ENCODE results near the gene EVL. TPM values are rescaled to one million over a fixed set of nuclear protein-coding genes. Genes with fewer than 3 reads are reported as not detected.

EVL gene
- total and polyA plus RNA-seq, 5 donors, result 46.6 to 74.8 (median 71.5) TPM

DNA sequence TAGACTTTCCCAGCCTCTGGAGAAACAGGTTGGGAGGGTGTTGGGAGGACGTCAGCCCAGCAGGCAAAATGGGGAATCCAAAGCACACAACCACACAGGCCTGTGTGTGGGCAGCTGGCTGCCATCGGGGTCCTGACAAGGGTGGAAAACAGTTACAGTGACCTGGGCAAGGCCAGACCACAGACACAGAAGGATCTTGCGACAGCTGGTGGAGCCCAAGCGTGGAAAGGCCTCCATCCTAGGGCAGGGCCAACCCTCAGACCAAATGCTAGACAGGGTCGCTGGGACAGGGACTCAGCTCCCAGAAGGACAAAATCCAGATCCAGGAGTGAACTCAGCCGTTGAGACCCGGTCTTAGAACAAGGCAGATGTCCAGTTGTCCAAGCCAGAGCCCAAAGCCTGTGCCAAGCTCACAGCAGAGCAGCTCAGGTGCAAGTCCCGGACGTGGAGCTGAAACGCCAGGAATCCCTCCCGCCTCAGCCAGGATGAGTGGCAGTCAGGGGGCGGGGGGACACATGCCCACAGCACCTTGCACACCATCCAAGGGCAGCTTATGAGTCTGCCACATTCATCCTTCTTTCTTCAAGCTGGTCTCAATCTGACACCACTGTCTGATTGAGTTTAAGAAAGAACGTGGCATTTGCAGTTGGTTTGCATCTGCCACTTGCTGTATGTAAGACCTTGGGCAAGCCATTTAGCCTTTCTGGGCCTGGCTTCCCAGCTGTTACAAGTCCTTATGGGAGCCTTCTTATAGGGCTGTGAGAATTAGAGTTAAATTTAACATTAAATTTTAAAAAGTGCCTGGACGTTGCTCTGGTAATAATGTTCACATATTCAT is 56.6 kb downstream of the EVL start:
- no peak for ATAC-seq
- 89% methylated on average over 14 of the region's 14 CpGs for WGBS
- DNase-seq, result no peak
- Histone ChIP-seq H3K9me3 (ENCODE audit: control insufficient read depth, low read length) (no peaks in the 10 kb centered on the region), H3K4me1 (ENCODE audit: control insufficient read depth, insufficient read depth, low read length) (no peaks in the 10 kb centered on the region), H3K27me3 (ENCODE audit: control insufficient read depth, insufficient read depth) (no peaks in the 10 kb centered on the region), H3K4me3 (ENCODE audit: low read length) (no peak overlapping the region), H3K27ac (ENCODE audit: low read length) (no peak overlapping the region)
- intact Hi-C loops (cut with DNase I), result no loop called here

DNA sequence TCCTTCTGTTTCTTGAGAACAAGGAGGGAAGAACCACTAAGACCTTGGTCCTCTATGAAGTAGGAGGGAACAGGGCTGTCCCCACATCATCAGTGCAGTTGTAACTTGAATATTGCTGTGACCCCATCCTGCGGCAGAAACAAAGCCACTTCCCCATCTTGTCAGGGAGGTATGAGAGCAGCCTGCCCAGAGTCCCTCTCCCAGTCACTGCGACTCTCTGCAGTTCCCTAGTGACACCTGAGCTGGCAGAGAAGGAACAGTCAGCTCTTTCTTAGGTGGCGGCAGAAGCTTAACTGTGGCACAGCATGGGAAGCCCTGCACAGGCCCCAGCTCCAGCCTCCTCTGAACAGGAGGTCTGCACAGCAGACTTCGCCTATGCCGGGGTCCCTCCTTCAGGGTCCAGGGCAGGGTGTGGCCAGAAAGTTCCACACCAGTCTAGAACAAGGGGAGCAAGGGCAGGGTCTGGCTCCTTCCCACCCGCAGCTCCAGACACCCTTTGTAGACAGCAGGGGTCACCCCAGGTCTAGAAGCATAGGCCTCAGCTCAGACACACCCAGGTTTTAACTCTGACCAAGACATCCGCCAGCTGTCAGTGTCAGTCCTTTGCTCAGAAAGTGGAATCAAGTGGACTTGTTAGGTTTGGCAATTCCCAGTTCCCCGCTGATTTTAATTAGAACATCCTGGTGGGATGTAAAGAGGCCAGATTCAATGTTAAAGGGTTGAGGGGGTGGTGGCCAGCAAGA is 57.4 kb downstream of the EVL start:
- DNase-seq, result no peak
- intact Hi-C loops (cut with DNase I), result no loop called here
- no peaks in the 10 kb centered on the region for H3K9me3 ChIP-seq (ENCODE audit: control insufficient read depth, low read length)
- H3K27me3 ChIP-seq (ENCODE audit: control insufficient read depth, insufficient read depth), result no peaks in the 10 kb centered on the region
- H3K4me1 ChIP-seq (ENCODE audit: control insufficient read depth, insufficient read depth, low read length), result no peaks in the 10 kb centered on the region
- no peak overlapping the region for H3K27ac ChIP-seq (ENCODE audit: low read length)
- no peak overlapping the region for H3K4me3 ChIP-seq (ENCODE audit: low read length)
- ATAC-seq, result no peak
- 80% methylated on average over 8 of the region's 8 CpGs for WGBS

DNA sequence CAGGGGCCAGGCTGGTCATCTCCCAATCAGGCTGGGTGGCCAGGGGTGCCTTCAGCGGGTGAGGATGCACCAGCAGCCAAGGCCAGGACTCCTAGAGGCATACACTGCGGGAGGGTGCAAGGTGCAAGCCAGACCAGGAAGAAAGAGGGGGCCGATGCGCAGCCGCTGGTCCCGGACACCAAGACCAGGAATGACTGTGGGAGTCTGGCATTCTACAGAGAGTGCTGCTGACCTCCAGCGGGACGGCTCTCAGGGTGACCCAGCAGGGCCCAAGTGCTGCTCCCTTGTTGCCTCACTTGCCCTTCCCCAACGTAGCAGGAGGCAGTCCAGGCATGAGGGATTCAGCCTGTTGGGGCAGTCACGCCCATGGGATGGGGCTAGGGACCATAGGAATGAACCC is 58.4 kb downstream of the EVL start:
- no peak overlapping the region for H3K4me3 ChIP-seq (ENCODE audit: low read length)
- no peaks in the 10 kb centered on the region for H3K27me3 ChIP-seq (ENCODE audit: control insufficient read depth, insufficient read depth)
- no peaks in the 10 kb centered on the region for H3K4me1 ChIP-seq (ENCODE audit: control insufficient read depth, insufficient read depth, low read length)
- H3K9me3 ChIP-seq (ENCODE audit: control insufficient read depth, low read length), result no peaks in the 10 kb centered on the region
- DNase-seq (no peak), ATAC-seq (no peak)
- WGBS, result 95% methylated on average over 10 of the region's 10 CpGs
- H3K27ac ChIP-seq (ENCODE audit: low read length), result no peak overlapping the region
- intact Hi-C loops (cut with DNase I), result no loop called here

DNA sequence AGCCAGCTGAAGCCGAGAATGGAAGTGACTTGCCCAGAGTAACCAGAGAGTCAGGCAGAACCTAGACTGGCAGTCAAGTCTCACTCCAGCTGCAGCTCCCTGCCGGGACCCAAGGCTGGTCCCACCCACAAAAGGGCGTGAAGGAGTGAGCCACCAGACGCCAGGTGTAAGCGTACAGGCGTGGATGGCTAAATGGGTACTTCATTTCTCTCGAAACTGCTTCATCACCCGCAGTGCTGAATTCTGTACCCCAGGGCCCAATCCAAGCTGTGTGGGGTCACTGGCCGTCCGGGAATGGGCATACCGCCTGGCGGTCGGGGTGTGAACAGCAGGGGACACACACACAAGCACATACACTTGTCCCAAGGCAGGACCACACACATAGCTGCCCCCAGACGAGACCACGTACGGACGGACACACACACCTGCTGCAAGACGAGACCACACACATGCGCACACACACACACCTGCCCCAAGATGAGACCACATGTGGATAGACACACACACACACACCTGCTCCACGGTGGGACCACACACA is 59.4 kb downstream of the EVL start:
- Histone ChIP-seq H3K27ac (ENCODE audit: low read length) (no peak overlapping the region), H3K27me3 (ENCODE audit: control insufficient read depth, insufficient read depth) (no peaks in the 10 kb centered on the region), H3K9me3 (ENCODE audit: control insufficient read depth, low read length) (no peaks in the 10 kb centered on the region), H3K4me3 (ENCODE audit: low read length) (no peak overlapping the region), H3K4me1 (ENCODE audit: control insufficient read depth, insufficient read depth, low read length) (peaks cover 2% of the 10 kb centered on the region)
- intact Hi-C loops (cut with DNase I), result no loop called here
- DNase-seq (no peak), ATAC-seq (no peak)
- 93% methylated on average over 20 of the region's 20 CpGs for WGBS

DNA sequence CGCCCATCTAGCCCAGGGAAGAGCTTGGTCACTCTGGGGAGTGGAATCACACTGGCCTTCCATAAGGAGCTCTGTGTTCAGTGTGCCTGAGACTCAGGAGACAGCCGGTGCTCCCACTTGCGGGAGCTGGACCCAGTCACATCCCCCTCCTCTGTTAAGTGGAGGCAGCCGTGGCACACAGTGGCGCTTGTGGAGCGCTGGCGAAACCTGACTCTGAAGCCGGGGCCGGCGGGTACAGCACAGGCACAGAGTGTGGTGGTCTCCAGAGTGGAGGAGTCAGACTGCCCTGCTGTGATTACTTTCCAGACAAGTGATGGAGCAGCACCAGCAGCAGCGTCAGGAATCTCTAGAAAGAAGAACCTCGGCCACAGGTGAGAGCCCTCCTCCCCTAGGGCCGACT is 61.2 kb downstream of the EVL start:
- H3K4me3 ChIP-seq (ENCODE audit: low read length), result no peak overlapping the region
- WGBS, result 93% methylated on average over 13 of the region's 13 CpGs
- no peaks in the 10 kb centered on the region for H3K9me3 ChIP-seq (ENCODE audit: control insufficient read depth, low read length)
- DNase-seq, result no peak
- no peak overlapping the region for H3K27ac ChIP-seq (ENCODE audit: low read length)
- no peak for ATAC-seq
- intact Hi-C loops (cut with DNase I), result no loop called here
- H3K4me1 ChIP-seq (ENCODE audit: control insufficient read depth, insufficient read depth, low read length), result peaks cover 2% of the 10 kb centered on the region
- no peaks in the 10 kb centered on the region for H3K27me3 ChIP-seq (ENCODE audit: control insufficient read depth, insufficient read depth)

DNA sequence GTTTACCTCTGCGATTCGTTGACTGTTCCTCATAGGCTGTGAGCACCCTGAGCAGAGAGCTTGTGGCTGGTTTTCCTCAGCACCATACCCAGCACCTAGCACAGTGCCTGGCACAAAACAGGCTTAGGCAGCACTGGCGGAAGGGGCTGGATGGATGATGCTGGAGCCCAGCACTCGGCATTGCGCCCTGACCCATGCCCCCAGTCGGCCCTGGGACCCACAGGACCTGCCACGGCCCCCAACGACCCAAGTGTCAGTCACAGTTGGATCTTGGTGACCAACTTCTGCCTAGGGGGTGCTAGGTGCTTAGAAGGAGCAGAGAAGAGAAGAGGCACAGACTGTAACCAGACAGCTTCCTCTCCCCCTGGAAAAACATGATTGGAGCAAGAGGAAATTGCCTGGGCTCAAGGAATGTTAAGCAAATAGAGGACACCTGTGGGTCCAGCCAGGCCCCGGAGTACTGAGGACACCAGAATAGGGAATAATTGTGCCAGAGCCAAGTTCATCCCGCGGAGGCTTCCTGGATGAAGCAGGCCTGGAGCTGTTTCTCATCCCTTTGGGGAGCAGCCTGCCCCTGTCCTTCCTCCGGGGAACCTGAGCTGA is 62.7 kb downstream of the EVL start:
- H3K4me1 ChIP-seq (ENCODE audit: control insufficient read depth, insufficient read depth, low read length), result peaks cover 2% of the 10 kb centered on the region
- no peak for DNase-seq

DNA sequence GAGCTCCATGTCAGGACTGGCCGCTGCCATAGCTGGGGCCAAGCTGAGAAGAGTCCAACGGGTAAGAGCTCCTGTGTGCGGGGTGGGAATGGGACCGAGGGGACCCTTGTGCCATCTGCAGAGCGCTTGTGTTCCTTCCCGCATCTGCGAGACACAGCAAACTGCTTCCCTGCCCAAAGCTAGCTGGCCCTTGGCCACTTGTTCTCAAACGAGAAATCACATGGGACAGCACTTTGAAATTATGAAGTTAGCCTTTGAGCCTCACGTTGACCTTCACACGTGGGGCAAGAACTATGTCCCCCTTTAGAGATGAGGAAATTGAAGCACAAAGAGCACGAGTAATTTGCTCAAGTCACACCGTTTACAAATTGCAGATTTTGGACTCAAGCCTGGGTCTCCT is 63.5 kb downstream of the EVL start:
- ATAC-seq, result peak; percentile 2 to 4
- Histone ChIP-seq H3K4me3 (ENCODE audit: low read length) (no peak overlapping the region), H3K9me3 (ENCODE audit: control insufficient read depth, low read length) (no peaks in the 10 kb centered on the region), H3K27ac (ENCODE audit: low read length) (no peak overlapping the region), H3K4me1 (ENCODE audit: control insufficient read depth, insufficient read depth, low read length) (peaks cover 2% of the 10 kb centered on the region), H3K27me3 (ENCODE audit: control insufficient read depth, insufficient read depth) (no peaks in the 10 kb centered on the region)
- intact Hi-C loops (cut with DNase I), result no loop called here
- WGBS, result 64% methylated on average over 12 of the region's 12 CpGs
- peak in 1 of 3 donors; percentile 53 for DNase-seq

More for the DNA sequence above, 62.7 kb downstream of the EVL start:
- no peak overlapping the region for H3K4me3 ChIP-seq (ENCODE audit: low read length)
- no peaks in the 10 kb centered on the region for H3K27me3 ChIP-seq (ENCODE audit: control insufficient read depth, insufficient read depth)
- H3K27ac ChIP-seq (ENCODE audit: low read length), result no peak overlapping the region
- WGBS, result 87% methylated on average over 12 of the region's 12 CpGs
- intact Hi-C loops (cut with DNase I), result no loop called here
- H3K9me3 ChIP-seq (ENCODE audit: control insufficient read depth, low read length), result no peaks in the 10 kb centered on the region
- no peak for ATAC-seq

DNA sequence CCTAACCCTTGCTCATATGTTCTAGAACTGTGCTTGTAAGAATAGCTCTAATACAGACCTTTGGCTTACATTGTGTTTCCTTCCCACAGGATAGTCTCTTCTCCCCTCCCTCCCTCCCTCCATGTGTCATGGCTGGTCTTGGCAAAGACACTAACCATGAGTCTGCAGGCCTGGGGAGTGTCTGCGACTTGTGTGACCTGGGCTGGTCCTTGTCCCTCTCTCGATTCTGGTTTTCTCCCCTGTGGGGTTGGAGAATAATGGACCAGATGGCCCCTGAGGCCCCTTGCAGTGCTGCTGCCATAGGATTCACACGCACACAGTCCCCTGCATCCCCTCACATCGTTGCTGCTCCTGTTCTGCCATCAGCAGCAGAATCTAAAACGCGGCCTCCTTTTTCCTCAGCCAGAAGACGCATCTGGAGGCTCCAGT is 64.0 kb downstream of the EVL start:
- no peak overlapping the region for H3K4me3 ChIP-seq (ENCODE audit: low read length)
- WGBS, result 51% methylated on average over 7 of the region's 7 CpGs
- no peaks in the 10 kb centered on the region for H3K27me3 ChIP-seq (ENCODE audit: control insufficient read depth, insufficient read depth)
- no peak overlapping the region for H3K27ac ChIP-seq (ENCODE audit: low read length)
- ATAC-seq (peak; percentile 33 to 80), DNase-seq (no peak)
- H3K4me1 ChIP-seq (ENCODE audit: control insufficient read depth, insufficient read depth, low read length), result peaks cover 2% of the 10 kb centered on the region
- H3K9me3 ChIP-seq (ENCODE audit: control insufficient read depth, low read length), result no peaks in the 10 kb centered on the region
- intact Hi-C loops (cut with DNase I), result no loop called here

DNA sequence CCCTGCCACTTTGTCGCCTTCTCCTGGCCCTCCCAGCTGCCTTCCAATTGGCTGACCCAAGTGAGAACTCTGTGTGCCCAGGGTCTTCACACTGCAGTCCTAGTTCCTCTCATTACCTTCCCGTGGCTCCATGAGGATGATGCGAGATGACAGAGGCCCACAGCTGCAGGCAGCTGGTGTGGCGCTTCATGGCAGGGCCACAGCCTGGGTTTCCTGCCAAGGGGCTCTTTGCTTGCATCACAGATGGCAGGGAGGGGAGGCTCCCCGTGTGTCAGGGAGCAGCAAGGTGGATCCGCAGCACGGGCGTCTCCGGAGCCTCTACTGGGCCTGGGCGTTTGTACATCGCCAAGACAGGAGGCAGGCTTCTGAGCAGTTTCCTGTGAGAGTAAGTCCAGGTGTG is 65.3 kb downstream of the EVL start:
- H3K4me1 ChIP-seq (ENCODE audit: control insufficient read depth, insufficient read depth, low read length), result peaks cover 2% of the 10 kb centered on the region
- H3K27ac ChIP-seq (ENCODE audit: low read length), result no peak overlapping the region
- DNase-seq (no peak), ATAC-seq (no peak)
- H3K4me3 ChIP-seq (ENCODE audit: low read length), result no peak overlapping the region
- intact Hi-C loops (cut with DNase I), result no loop called here
- H3K27me3 ChIP-seq (ENCODE audit: control insufficient read depth, insufficient read depth), result no peaks in the 10 kb centered on the region
- WGBS, result 86% methylated on average over 11 of the region's 11 CpGs
- no peaks in the 10 kb centered on the region for H3K9me3 ChIP-seq (ENCODE audit: control insufficient read depth, low read length)

DNA sequence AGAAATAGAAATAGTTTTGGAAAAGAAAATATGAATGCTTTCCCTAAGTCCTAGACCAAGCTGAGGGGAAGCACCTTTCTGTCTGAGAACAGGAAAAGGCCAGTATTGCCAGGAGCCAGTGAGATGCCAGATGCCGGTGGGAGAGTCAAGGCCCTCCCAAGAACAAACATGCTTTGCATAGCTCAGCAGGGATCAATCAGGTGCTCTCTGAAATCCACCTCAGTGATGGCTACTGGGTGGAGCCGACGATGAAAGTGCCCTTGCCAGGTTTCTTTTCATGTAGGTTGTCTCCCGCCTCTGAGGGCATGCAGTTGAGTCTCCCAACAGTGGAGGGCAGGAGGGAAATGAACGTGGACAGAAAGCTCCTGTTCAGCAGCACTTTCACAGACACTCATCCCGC is 66.0 kb downstream of the EVL start:
- WGBS, result 91% methylated on average over 6 of the region's 6 CpGs
- no peak for DNase-seq

More for the DNA sequence above, 66.0 kb downstream of the EVL start:
- H3K4me3 ChIP-seq (ENCODE audit: low read length), result no peak overlapping the region
- H3K4me1 ChIP-seq (ENCODE audit: control insufficient read depth, insufficient read depth, low read length), result peaks cover 2% of the 10 kb centered on the region
- ATAC-seq, result no peak
- intact Hi-C loops (cut with DNase I), result no loop called here
- H3K27me3 ChIP-seq (ENCODE audit: control insufficient read depth, insufficient read depth), result no peaks in the 10 kb centered on the region
- no peak overlapping the region for H3K27ac ChIP-seq (ENCODE audit: low read length)
- H3K9me3 ChIP-seq (ENCODE audit: control insufficient read depth, low read length), result no peaks in the 10 kb centered on the region

Data from right cardiac atrium (tissue), 5 donors.